Keratinocyte (primary cell): Measurements from ENCODE around the gene WDR45B. TPM values are rescaled to one million over a fixed set of nuclear protein-coding genes. Genes with fewer than 3 reads are reported as not detected.

ENCODE experiments used
- DNase-seq: peaks from one replicate; pipeline ENCODE4 v3.0.0-alpha.2; 2011; ENCODE audit warnings: low read depth, missing footprints, low spot score
- FAIRE-seq: peaks from 2 replicates; lab custom pipeline; 2011; peaks lifted over from hg19 to GRCh38; lab: Jason Lieb, UNC
- H2AFZ ChIP-seq: 2 replicates; pipeline ENCODE4 v1.6.0; 2012; ENCODE audit warnings: low read length, control low read depth, inconsistent platforms; ENCODE audit not compliant: control insufficient read depth
- H3K27ac ChIP-seq: 2 replicates; pipeline ENCODE4 v1.5.1; 2011; ENCODE audit warnings: low read length; ENCODE audit not compliant: control insufficient read depth, insufficient read depth
- H3K27me3 ChIP-seq: 3 replicates; pipeline ENCODE4 v1.6.0; 2011; ENCODE audit warnings: low read length; ENCODE audit not compliant: control insufficient read depth, insufficient read depth; ENCODE audit errors: extremely low read depth
- H3K36me3 ChIP-seq, 2 experiments: 2 replicates in 1 of 2; 3 replicates in 1 of 2; pipeline ENCODE4 v1.5.1; 2011; ENCODE audit warnings: low read length in 2 of 2, mild to moderate bottlenecking in 1 of 2; ENCODE audit not compliant: control insufficient read depth in 2 of 2, insufficient read depth in 2 of 2; ENCODE audit errors: extremely low read depth in 1 of 2
- H3K4me1 ChIP-seq: 3 replicates; pipeline ENCODE4 v1.5.1; 2011; ENCODE audit warnings: low read length; ENCODE audit not compliant: control insufficient read depth, insufficient read depth; ENCODE audit errors: extremely low read depth
- H3K4me2 ChIP-seq: 3 replicates; pipeline ENCODE4 v1.6.0; 2011; ENCODE audit warnings: low read depth, low read length; ENCODE audit not compliant: control insufficient read depth, insufficient read depth; ENCODE audit errors: extremely low read depth
- H3K4me3 ChIP-seq, 3 experiments: fragments of 200-600 bp in 1 of 3; sonication (generic) in 1 of 3; 2 replicates in 2 of 3; 3 replicates in 1 of 3; pipeline ENCODE4 v1.5.1; 2011 to 2016; ENCODE audit warnings: low read length in 3 of 3, mild to moderate bottlenecking in 3 of 3, control low read depth in 2 of 3, inconsistent platforms in 1 of 3, low read depth in 1 of 3, mixed read lengths in 1 of 3, mixed run types in 1 of 3, moderate library complexity in 1 of 3; ENCODE audit not compliant: control insufficient read depth in 2 of 3, insufficient read depth in 2 of 3; ENCODE audit errors: extremely low read depth in 1 of 3
- H3K79me2 ChIP-seq: 2 replicates; pipeline ENCODE4 v1.6.0; 2012; ENCODE audit warnings: low read length; ENCODE audit not compliant: control insufficient read depth, insufficient read depth
- H3K9ac ChIP-seq: 3 replicates; pipeline ENCODE4 v1.6.0; 2011; ENCODE audit warnings: low read length; ENCODE audit not compliant: control insufficient read depth, insufficient read depth; ENCODE audit errors: extremely low read depth
- H3K9me1 ChIP-seq: 3 replicates; pipeline ENCODE4 v1.6.0; 2011; ENCODE audit warnings: low read length; ENCODE audit not compliant: control insufficient read depth, insufficient read depth; ENCODE audit errors: extremely low read depth
- H3K9me3 ChIP-seq: 2 replicates; pipeline ENCODE4 v1.5.1; 2012; ENCODE audit warnings: low read depth, low read length; ENCODE audit not compliant: control insufficient read depth
- H4K20me1 ChIP-seq: 3 replicates; pipeline ENCODE4 v1.6.0; 2011; ENCODE audit warnings: low read length; ENCODE audit not compliant: control insufficient read depth, insufficient read depth; ENCODE audit errors: extremely low read depth
- CTCF ChIP-seq, 3 experiments: IDR thresholded peaks in 1 of 3; conservative IDR thresholded peaks in 1 of 3; optimal IDR thresholded peaks in 1 of 3; 2 replicates in 2 of 3; 3 replicates in 1 of 3; pipeline versions ENCODE3 to v1.5.1; 2011; ENCODE audit warnings: low read length in 3 of 3, mild to moderate bottlenecking in 3 of 3, moderate library complexity in 2 of 3, control low read depth in 1 of 3, inconsistent platforms in 1 of 3; ENCODE audit not compliant: insufficient read depth in 2 of 3; ENCODE audit errors: extremely low read depth in 1 of 3
- EZH2 ChIP-seq: IDR thresholded peaks from one replicate; pipeline ENCODE4 v1.6.1; 2012; ENCODE audit warnings: inconsistent platforms, mild to moderate bottlenecking, low read length, moderate library complexity
- dilution Hi-C: fragments of 300-500 bp; cut with MboI; formaldehyde crosslinking; loops from one replicate; pipeline ENCODE4 v1.7.0; 2020; ENCODE audit warnings: low sequenced_read_pairs; ENCODE audit not compliant: extremely low pct_ligation_motif_present
- polyA plus RNA-seq, 5 experiments: library from polyadenylated mRNA; depleted of rRNA in 3 of 5; stranded (reverse) in 3 of 5; stranded (forward) in 1 of 5; unstranded in 1 of 5; fragments of >200 nt; gene quantifications; 1 replicate in 1 of 5; 2 replicates in 3 of 5; 3 replicates in 1 of 5; pipeline versions ENCODE4 v1.2.1 to v1.2.3, GENCODE V29; 2011 to 2012; ENCODE audit warnings: missing spikeins in 2 of 5, low read depth in 1 of 5, low replicate concordance in 1 of 5

Gene WDR45B
- polyA plus RNA-seq, 1 donor (not counting 4 experiments of a cell fraction or from before 2014, with no cell fraction given): 77.2 TPM

DNA sequence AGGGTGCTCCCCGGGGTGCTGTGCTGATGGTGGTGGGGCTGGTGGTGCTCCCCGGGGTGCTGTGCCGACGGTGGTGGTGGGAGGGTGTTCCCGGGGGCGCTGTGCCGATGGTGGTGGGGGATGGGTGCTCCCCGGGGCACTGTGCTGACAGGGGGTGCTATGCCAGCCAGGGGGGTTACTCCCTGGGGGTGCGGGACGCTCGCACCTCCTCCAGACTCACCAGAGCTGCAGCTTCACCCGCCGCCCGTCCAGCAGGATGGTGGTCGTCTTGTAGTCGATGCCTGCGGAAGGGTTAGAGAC, 16.0 kb upstream of the WDR45B start:
- no peak for TF ChIP-seq EZH2
- TF ChIP-seq CTCF (optimal IDR thresholded peaks at IDR 0.05 in 1 of 3, IDR thresholded peaks at IDR 0.05 in 1 of 3, conservative IDR thresholded peaks at IDR 0.05 in 1 of 3; ENCODE audit: extremely low read depth in 1 of 3, insufficient read depth in 2 of 3, low read length in 3 of 3): no peak
- dilution Hi-C loops: no loop called here
- Histone ChIP-seq H3K9me3 (no peaks in the 10 kb centered on the region), H2AFZ (no peak overlapping the region), H4K20me1 (no peaks in the 10 kb centered on the region), H3K4me1 (peaks cover 2% of the 10 kb centered on the region), H3K9ac (no peak overlapping the region), H3K27ac (no peak overlapping the region), H3K79me2 (no peaks in the 10 kb centered on the region), H3K9me1 (no peaks in the 10 kb centered on the region), H3K36me3 (no peaks in the 10 kb centered on the region), H3K4me2 (no peak overlapping the region), H3K4me3 (no peak overlapping the region), H3K27me3 (no peaks in the 10 kb centered on the region)
- FAIRE-seq: no peak
- no peak for DNase-seq

DNA sequence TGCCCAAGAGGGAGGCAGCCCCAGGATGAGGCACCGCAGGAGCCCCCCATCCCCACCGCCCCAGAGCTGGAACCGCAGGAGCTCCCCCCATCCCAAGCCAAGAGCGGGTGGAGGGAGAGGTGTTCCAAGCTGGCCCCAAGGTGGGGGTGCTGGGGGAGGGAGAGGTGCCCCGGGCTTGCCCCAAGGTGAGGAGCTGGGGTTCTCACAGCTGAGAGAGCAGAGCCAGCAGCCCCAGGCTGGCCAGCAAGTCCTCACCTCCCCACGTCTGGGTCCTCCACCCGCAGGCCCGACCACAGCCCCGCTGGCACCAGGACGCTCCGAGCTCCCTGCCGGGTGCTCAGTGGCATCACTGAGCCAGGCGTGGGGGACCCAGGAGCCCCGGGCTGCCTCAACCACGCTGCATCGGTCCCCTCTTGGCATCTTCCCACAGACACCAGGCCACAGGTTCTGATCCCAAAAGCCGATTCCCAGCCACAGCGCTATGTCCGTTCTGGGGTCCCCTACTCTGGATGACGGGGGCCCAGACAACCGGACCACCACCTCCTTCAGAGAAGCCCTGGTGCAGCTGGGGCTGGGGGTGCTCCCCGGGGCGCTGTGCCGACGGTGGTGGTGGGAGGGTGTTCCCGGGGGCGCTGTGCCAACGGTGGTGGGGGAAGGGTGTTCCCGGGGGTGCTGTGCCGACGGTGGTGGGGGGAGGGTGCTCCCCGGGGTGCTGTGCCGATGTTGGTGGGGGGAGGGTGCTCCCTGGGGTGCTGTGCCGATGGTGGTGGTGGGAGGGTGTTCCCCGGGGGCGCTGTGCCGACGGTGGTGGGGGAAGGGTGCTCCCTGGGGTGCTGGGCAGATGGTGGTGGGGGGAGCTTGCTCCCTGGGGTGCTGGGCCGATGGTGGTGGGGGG, 15.4 kb upstream of the WDR45B start:
- no peaks in the 10 kb centered on the region for H3K9me3 ChIP-seq
- no peak for FAIRE-seq
- H3K9ac ChIP-seq: no peak overlapping the region
- H3K27me3 ChIP-seq: no peaks in the 10 kb centered on the region
- TF ChIP-seq CTCF (optimal IDR thresholded peaks at IDR 0.05 in 1 of 3, IDR thresholded peaks at IDR 0.05 in 1 of 3, conservative IDR thresholded peaks at IDR 0.05 in 1 of 3; ENCODE audit: extremely low read depth in 1 of 3, insufficient read depth in 2 of 3, low read length in 3 of 3) (no peak), EZH2 (no peak)
- H3K27ac ChIP-seq: no peak overlapping the region
- H4K20me1 ChIP-seq: no peaks in the 10 kb centered on the region
- no peaks in the 10 kb centered on the region for H3K79me2 ChIP-seq
- no peaks in the 10 kb centered on the region for H3K36me3 ChIP-seq
- no peak overlapping the region for H2AFZ ChIP-seq
- H3K4me1 ChIP-seq: peaks cover under 1% of the 10 kb centered on the region
- no peak overlapping the region for H3K4me2 ChIP-seq
- dilution Hi-C loops: no loop called here
- H3K4me3 ChIP-seq: no peak overlapping the region
- DNase-seq: no peak
- no peaks in the 10 kb centered on the region for H3K9me1 ChIP-seq
